Activated T-cell treated with anti-CD3 and anti-CD28 coated beads, Interleukin-2, amount 50 U/mL, for 24 hours (primary cell): ENCODE data around the gene EXOC6B.

Experiments used
- DNase-seq: peaks from one replicate; pipeline ENCODE4 v3.0.0-alpha.2; 2020
- H3K27ac Mint-ChIP-seq: 2 replicates; pipeline ENCODE4 v1.8.0; 2020; ENCODE audit warnings: mild to moderate bottlenecking, mixed read lengths
- H3K27me3 Mint-ChIP-seq: 2 replicates; pipeline ENCODE4 v1.8.0; 2020; ENCODE audit warnings: mixed read lengths
- H3K36me3 Mint-ChIP-seq: 2 replicates; pipeline ENCODE4 v1.8.0; 2020; ENCODE audit warnings: low read depth, mixed read lengths
- H3K4me1 Mint-ChIP-seq: 2 replicates; pipeline ENCODE4 v1.8.0; 2020; ENCODE audit warnings: low read depth, mixed read lengths
- H3K4me3 Mint-ChIP-seq: 2 replicates; pipeline ENCODE4 v1.8.0; 2020; ENCODE audit warnings: mild to moderate bottlenecking, moderate library complexity, mixed read lengths
- H3K9me3 Mint-ChIP-seq: 2 replicates; pipeline ENCODE4 v1.8.0; 2020; ENCODE audit warnings: mixed read lengths

Gene EXOC6B

GRCh38 chr2:72713857-72714256, 112.0 kb downstream of the EXOC6B start:
- no peak for DNase-seq
- no peak overlapping the region for H3K4me3 Mint-ChIP-seq
- no peaks in the 10 kb centered on the region for H3K4me1 Mint-ChIP-seq
- H3K27ac Mint-ChIP-seq = no peak overlapping the region
- no peaks in the 10 kb centered on the region for H3K27me3 Mint-ChIP-seq
- H3K36me3 Mint-ChIP-seq = peaks cover 42% of the 10 kb centered on the region
- H3K9me3 Mint-ChIP-seq = no peaks in the 10 kb centered on the region

- Mint-ChIP-seq H3K4me3 (no peak overlapping the region), H3K4me1 (no peaks in the 10 kb centered on the region), H3K27me3 (no peaks in the 10 kb centered on the region), H3K36me3 (peaks cover 39% of the 10 kb centered on the region), H3K27ac (no peak overlapping the region), H3K9me3 (no peaks in the 10 kb centered on the region)
- DNase-seq = no peak
Observed at GRCh38 chr2:72712977-72713376, 112.9 kb downstream of the EXOC6B start.

- H3K4me3 Mint-ChIP-seq = no peak overlapping the region
- H3K9me3 Mint-ChIP-seq = no peaks in the 10 kb centered on the region
- no peaks in the 10 kb centered on the region for H3K4me1 Mint-ChIP-seq
- DNase-seq = no peak
- H3K36me3 Mint-ChIP-seq = peaks cover 34% of the 10 kb centered on the region
- H3K27ac Mint-ChIP-seq = no peak overlapping the region
- H3K27me3 Mint-ChIP-seq = no peaks in the 10 kb centered on the region
Observed at GRCh38 chr2:72712304-72712703, 113.5 kb downstream of the EXOC6B start.

- H3K27me3 Mint-ChIP-seq = no peaks in the 10 kb centered on the region
- H3K36me3 Mint-ChIP-seq = peaks cover 33% of the 10 kb centered on the region
- H3K4me1 Mint-ChIP-seq = no peaks in the 10 kb centered on the region
- H3K9me3 Mint-ChIP-seq = peaks cover under 1% of the 10 kb centered on the region
- H3K4me3 Mint-ChIP-seq = no peak overlapping the region
- DNase-seq = no peak
- no peak overlapping the region for H3K27ac Mint-ChIP-seq
Observed at GRCh38 chr2:72710418-72711152, 115.2 kb downstream of the EXOC6B start.

- no peaks in the 10 kb centered on the region for H3K4me1 Mint-ChIP-seq
- H3K27me3 Mint-ChIP-seq = no peaks in the 10 kb centered on the region
- H3K9me3 Mint-ChIP-seq = peaks cover 3% of the 10 kb centered on the region
- no peak for DNase-seq
- H3K4me3 Mint-ChIP-seq = no peak overlapping the region
- H3K36me3 Mint-ChIP-seq = peaks cover 28% of the 10 kb centered on the region
- H3K27ac Mint-ChIP-seq = no peak overlapping the region
Observed at GRCh38 chr2:72708236-72708635, 117.6 kb downstream of the EXOC6B start.

- Mint-ChIP-seq H3K27ac (no peak overlapping the region), H3K36me3 (peaks cover 9% of the 10 kb centered on the region), H3K4me3 (no peak overlapping the region), H3K27me3 (no peaks in the 10 kb centered on the region), H3K9me3 (no peaks in the 10 kb centered on the region), H3K4me1 (peaks cover 1% of the 10 kb centered on the region)
- DNase-seq = no peak
Observed at GRCh38 chr2:72698300-72698699, 127.5 kb downstream of the EXOC6B start.

- Mint-ChIP-seq H3K4me3 (no peak overlapping the region), H3K9me3 (no peaks in the 10 kb centered on the region), H3K36me3 (peaks cover 9% of the 10 kb centered on the region), H3K4me1 (peaks cover 1% of the 10 kb centered on the region), H3K27ac (no peak overlapping the region), H3K27me3 (no peaks in the 10 kb centered on the region)
- DNase-seq = no peak
Observed at GRCh38 chr2:72696559-72696958, 129.3 kb downstream of the EXOC6B start.

GRCh38 chr2:72695676-72696075, 130.2 kb downstream of the EXOC6B start:
- Mint-ChIP-seq H3K4me1 (peaks cover 1% of the 10 kb centered on the region), H3K27me3 (no peaks in the 10 kb centered on the region), H3K36me3 (peaks cover 5% of the 10 kb centered on the region), H3K4me3 (no peak overlapping the region), H3K9me3 (no peaks in the 10 kb centered on the region), H3K27ac (no peak overlapping the region)
- no peak for DNase-seq

GRCh38 chr2:72694715-72695496, 130.9 kb downstream of the EXOC6B start:
- Mint-ChIP-seq H3K4me1 (peaks cover 1% of the 10 kb centered on the region), H3K27me3 (no peaks in the 10 kb centered on the region)
- DNase-seq = no peak

GRCh38 chr2:72689579-72690195, 136.1 kb downstream of the EXOC6B start:
- Mint-ChIP-seq H3K4me1 (peaks cover 1% of the 10 kb centered on the region), H3K27ac (no peak overlapping the region), H3K27me3 (no peaks in the 10 kb centered on the region), H3K4me3 (no peak overlapping the region), H3K9me3 (no peaks in the 10 kb centered on the region), H3K36me3 (peaks cover 3% of the 10 kb centered on the region)
- no peak for DNase-seq

More at GRCh38 chr2:72694715-72695496, 130.9 kb downstream of the EXOC6B start:
- H3K4me3 Mint-ChIP-seq = no peak overlapping the region
- H3K9me3 Mint-ChIP-seq = no peaks in the 10 kb centered on the region
- no peak overlapping the region for H3K27ac Mint-ChIP-seq
- peaks cover 5% of the 10 kb centered on the region for H3K36me3 Mint-ChIP-seq

- Mint-ChIP-seq H3K9me3 (no peaks in the 10 kb centered on the region), H3K4me1 (no peaks in the 10 kb centered on the region), H3K27ac (no peak overlapping the region), H3K27me3 (no peaks in the 10 kb centered on the region), H3K4me3 (no peak overlapping the region), H3K36me3 (peaks cover under 1% of the 10 kb centered on the region)
- DNase-seq = no peak
Observed at GRCh38 chr2:72685638-72686213, 140.1 kb downstream of the EXOC6B start.

GRCh38 chr2:72682061-72682460, 143.8 kb downstream of the EXOC6B start:
- no peaks in the 10 kb centered on the region for H3K9me3 Mint-ChIP-seq
- H3K27ac Mint-ChIP-seq = no peak overlapping the region
- no peak overlapping the region for H3K4me3 Mint-ChIP-seq
- peaks cover 2% of the 10 kb centered on the region for H3K4me1 Mint-ChIP-seq
- H3K27me3 Mint-ChIP-seq = no peaks in the 10 kb centered on the region
- no peak for DNase-seq
- H3K36me3 Mint-ChIP-seq = peaks cover 5% of the 10 kb centered on the region

- H3K4me3 Mint-ChIP-seq = no peak overlapping the region
- no peaks in the 10 kb centered on the region for H3K9me3 Mint-ChIP-seq
- no peaks in the 10 kb centered on the region for H3K27me3 Mint-ChIP-seq
- no peak overlapping the region for H3K27ac Mint-ChIP-seq
- H3K36me3 Mint-ChIP-seq = peaks cover 5% of the 10 kb centered on the region
- DNase-seq = no peak
- peaks cover 5% of the 10 kb centered on the region for H3K4me1 Mint-ChIP-seq
Observed at GRCh38 chr2:72681016-72681995, 144.5 kb downstream of the EXOC6B start.

- Mint-ChIP-seq H3K4me1 (peaks cover 5% of the 10 kb centered on the region), H3K9me3 (no peaks in the 10 kb centered on the region), H3K4me3 (no peak overlapping the region), H3K27me3 (no peaks in the 10 kb centered on the region), H3K27ac (no peak overlapping the region), H3K36me3 (peaks cover 10% of the 10 kb centered on the region)
- no peak for DNase-seq
Observed at GRCh38 chr2:72678024-72678423, 147.8 kb downstream of the EXOC6B start.
